ENCODE measurements around the gene BICD2. TPM values are rescaled to one million over a fixed set of nuclear protein-coding genes. Genes with fewer than 3 reads are reported as not detected.

Gene BICD2
- polyA plus RNA-seq, 1 donor from 2014 or later, result 22.4 TPM

- Histone ChIP-seq H3K79me2 (replicated peaks; ENCODE audit: insufficient read depth, low read length) (peaks cover 54% of the 10 kb centered on the region), H2AFZ (ENCODE audit: low read depth, low read length) (no peak overlapping the region), H3K27me3 (ENCODE audit: insufficient read depth, low read depth, low read length) (no peaks in the 10 kb centered on the region), H3K4me2 (ENCODE audit: low read length) (no peak overlapping the region), H3K27ac (ENCODE audit: low read length) (no peak overlapping the region), H3K9me2 (ENCODE audit: insufficient read depth, low read length) (no peaks in the 10 kb centered on the region), H3K4me3 (ENCODE audit: low read length) (no peak overlapping the region), H4K20me1 (ENCODE audit: insufficient read depth) (peaks cover 3% of the 10 kb centered on the region), H3K9me3 (ENCODE audit: low read length) (no peaks in the 10 kb centered on the region), H3K9ac (ENCODE audit: low read length) (no peak overlapping the region), H3F3A (ENCODE audit: insufficient read depth, low read length, poor library complexity, severe bottlenecking) (peaks cover 1% of the 10 kb centered on the region), H3K36me3 (ENCODE audit: insufficient read depth, low read length) (no peaks in the 10 kb centered on the region)
- TF ChIP-seq MXI1 (conservative IDR thresholded peaks at IDR 0.05; ENCODE audit: poor library complexity, severe bottlenecking), result no peak
- TF ChIP-seq RAD21 (conservative IDR thresholded peaks at IDR 0.05), result no peak
- TF ChIP-seq EZH2 (IDR thresholded peaks at IDR 0.05; ENCODE audit: borderline replicate concordance, insufficient read depth, low read length, poor library complexity, severe bottlenecking), result no peak
- TF ChIP-seq SMC3 (conservative IDR thresholded peaks at IDR 0.05; ENCODE audit: poor library complexity), result no peak
- no peak for TF ChIP-seq CTCF (IDR thresholded peaks at IDR 0.05; ENCODE audit: poor library complexity, severe bottlenecking)
- TF ChIP-seq EP300 (conservative IDR thresholded peaks at IDR 0.05; ENCODE audit: poor library complexity, severe bottlenecking), result no peak
- TF ChIP-seq REST (IDR thresholded peaks at IDR 0.05; ENCODE audit: borderline replicate concordance), result no peak
- TF ChIP-seq TAF1 (IDR thresholded peaks at IDR 0.05; ENCODE audit: low read depth), result no peak
- no peak for TF ChIP-seq POLR2AphosphoS5 (IDR thresholded peaks at IDR 0.05)
These were observed 4.1 kb downstream of the BICD2 start for GRCh38 chr9:92760494-92760893.

- Histone ChIP-seq H3K36me3 (ENCODE audit: insufficient read depth, low read length) (no peaks in the 10 kb centered on the region), H3K9me3 (ENCODE audit: low read length) (no peaks in the 10 kb centered on the region), H3K4me2 (ENCODE audit: low read length) (no peak overlapping the region), H3F3A (ENCODE audit: insufficient read depth, low read length, poor library complexity, severe bottlenecking) (no peaks in the 10 kb centered on the region), H3K27me3 (ENCODE audit: insufficient read depth, low read depth, low read length) (no peaks in the 10 kb centered on the region), H3K9ac (ENCODE audit: low read length) (no peak overlapping the region), H2AFZ (ENCODE audit: low read depth, low read length) (no peak overlapping the region), H3K27ac (ENCODE audit: low read length) (no peak overlapping the region), H3K4me3 (ENCODE audit: low read length) (no peak overlapping the region), H3K9me2 (ENCODE audit: insufficient read depth, low read length) (no peaks in the 10 kb centered on the region), H3K79me2 (replicated peaks; ENCODE audit: insufficient read depth, low read length) (peaks cover 55% of the 10 kb centered on the region), H4K20me1 (ENCODE audit: insufficient read depth) (peaks cover 3% of the 10 kb centered on the region)
- no peak for TF ChIP-seq MXI1 (conservative IDR thresholded peaks at IDR 0.05; ENCODE audit: poor library complexity, severe bottlenecking)
- no peak for TF ChIP-seq SMC3 (conservative IDR thresholded peaks at IDR 0.05; ENCODE audit: poor library complexity)
These were observed 4.6 kb downstream of the BICD2 start for GRCh38 chr9:92760070-92760469.

- no peak overlapping the region for H3K9ac ChIP-seq (ENCODE audit: low read length)
- no peak overlapping the region for H3K4me2 ChIP-seq (ENCODE audit: low read length)
- H3K79me2 ChIP-seq (replicated peaks; ENCODE audit: insufficient read depth, low read length), result peaks cover 55% of the 10 kb centered on the region
- no peak overlapping the region for H3K4me3 ChIP-seq (ENCODE audit: low read length)
- no peaks in the 10 kb centered on the region for H3K9me3 ChIP-seq (ENCODE audit: low read length)
- no peak for TF ChIP-seq TAF1 (IDR thresholded peaks at IDR 0.05; ENCODE audit: low read depth)
- TF ChIP-seq MXI1 (conservative IDR thresholded peaks at IDR 0.05; ENCODE audit: poor library complexity, severe bottlenecking), result no peak
- no peak for TF ChIP-seq CTCF (IDR thresholded peaks at IDR 0.05; ENCODE audit: poor library complexity, severe bottlenecking)
- TF ChIP-seq SMC3 (conservative IDR thresholded peaks at IDR 0.05; ENCODE audit: poor library complexity), result no peak
- no peak for TF ChIP-seq EZH2 (IDR thresholded peaks at IDR 0.05; ENCODE audit: borderline replicate concordance, insufficient read depth, low read length, poor library complexity, severe bottlenecking)
- no peak for TF ChIP-seq RAD21 (conservative IDR thresholded peaks at IDR 0.05)
- no peak for TF ChIP-seq POLR2AphosphoS5 (IDR thresholded peaks at IDR 0.05)
- TF ChIP-seq REST (IDR thresholded peaks at IDR 0.05; ENCODE audit: borderline replicate concordance), result no peak
- TF ChIP-seq EP300 (conservative IDR thresholded peaks at IDR 0.05; ENCODE audit: poor library complexity, severe bottlenecking), result no peak
- peaks cover 3% of the 10 kb centered on the region for H4K20me1 ChIP-seq (ENCODE audit: insufficient read depth)
- H3K27me3 ChIP-seq (ENCODE audit: insufficient read depth, low read depth, low read length), result no peaks in the 10 kb centered on the region
- no peak overlapping the region for H2AFZ ChIP-seq (ENCODE audit: low read depth, low read length)
- no peaks in the 10 kb centered on the region for H3K9me2 ChIP-seq (ENCODE audit: insufficient read depth, low read length)
- no peak overlapping the region for H3K27ac ChIP-seq (ENCODE audit: low read length)
- no peaks in the 10 kb centered on the region for H3F3A ChIP-seq (ENCODE audit: insufficient read depth, low read length, poor library complexity, severe bottlenecking)
- H3K36me3 ChIP-seq (ENCODE audit: insufficient read depth, low read length), result no peaks in the 10 kb centered on the region
These were observed 5.2 kb downstream of the BICD2 start for GRCh38 chr9:92759446-92759845.

Measured in neural cell (in vitro differentiated cells).